Central memory CD8-positive, alpha-beta T cell (primary cell): ENCODE measurements around the gene KIAA1755.
"Not testable (repeated sequence)": the region's sequence is repeated elsewhere in the genome, so short reads cannot be mapped to it uniquely, and the experiment has no call there.

Source experiments
- ATAC-seq: fragments of 150-1000 bp; cut with Tn5 transposase; replicated peaks from 2 replicates; pipeline ENCODE4 v1.10.0; 2022; ENCODE audit warnings: mild to moderate bottlenecking, moderate FRiP score, moderate number of reproducible peaks; ENCODE audit not compliant: poor library complexity, severe bottlenecking; ENCODE audit errors: extremely low read depth
- DNase-seq, 2 donors: peaks; one replicate each; pipeline ENCODE4 v3.0.0; 2021; ENCODE audit warnings: low spot score in 2 of 2
- H3K27ac Mint-ChIP-seq: one replicate; pipeline ENCODE4 v1.8.0; 2022; ENCODE audit warnings: low read depth, mild to moderate bottlenecking, moderate library complexity, mixed read lengths
- H3K27me3 Mint-ChIP-seq: one replicate; pipeline ENCODE4 v1.8.0; 2022; ENCODE audit warnings: mixed read lengths
- H3K36me3 Mint-ChIP-seq: one replicate; pipeline ENCODE4 v1.8.0; 2022; ENCODE audit warnings: mild to moderate bottlenecking, moderate library complexity, mixed read lengths; ENCODE audit not compliant: insufficient read depth
- H3K4me1 Mint-ChIP-seq: one replicate; pipeline ENCODE4 v1.8.0; 2022; ENCODE audit warnings: mixed read lengths
- H3K4me3 Mint-ChIP-seq: one replicate; pipeline ENCODE4 v1.8.0; 2022; ENCODE audit warnings: mild to moderate bottlenecking, moderate library complexity, mixed read lengths
- H3K9me3 Mint-ChIP-seq: one replicate; pipeline ENCODE4 v1.8.0; 2022; ENCODE audit warnings: mixed read lengths

The KIAA1755 gene

DNA sequence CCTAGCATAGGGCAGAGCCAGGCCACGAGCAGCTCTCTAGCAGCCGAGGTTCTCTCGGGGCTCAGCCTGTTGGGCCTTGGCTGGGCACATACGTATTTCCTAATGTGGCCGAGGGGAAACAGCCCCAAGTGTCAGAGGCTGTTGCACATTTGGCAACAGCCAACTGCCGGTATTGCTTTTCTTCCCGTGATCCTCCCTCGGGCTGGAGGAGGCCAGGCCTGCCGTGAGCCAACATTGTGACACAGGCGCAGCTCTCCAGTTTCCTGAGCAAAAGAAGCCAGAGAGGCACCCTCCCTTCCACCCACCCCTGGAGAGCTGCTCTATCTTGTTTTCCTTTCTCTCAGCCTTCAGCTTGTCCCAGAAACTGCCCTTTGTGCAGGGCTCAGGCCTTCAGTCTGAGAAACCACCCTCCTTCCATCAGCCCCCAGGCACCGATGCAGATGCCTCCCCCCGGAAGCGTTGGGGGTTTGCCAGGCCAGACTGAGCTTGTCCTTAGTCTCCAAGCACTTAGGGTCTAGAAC, 38.3 kb upstream of the KIAA1755 start:
- peaks cover 66% of the 10 kb centered on the region for H3K27me3 Mint-ChIP-seq
- peaks cover 3% of the 10 kb centered on the region for H3K4me1 Mint-ChIP-seq
- ATAC-seq (no peak), DNase-seq (no peak)
- no peak overlapping the region for H3K4me3 Mint-ChIP-seq
- no peak overlapping the region for H3K27ac Mint-ChIP-seq
- H3K9me3 Mint-ChIP-seq = no peaks in the 10 kb centered on the region
- no peaks in the 10 kb centered on the region for H3K36me3 Mint-ChIP-seq

- no peak overlapping the region for H3K27ac Mint-ChIP-seq
- ATAC-seq = no peak
- no peaks in the 10 kb centered on the region for H3K4me1 Mint-ChIP-seq
- DNase-seq = no peak
- H3K27me3 Mint-ChIP-seq = peaks cover 66% of the 10 kb centered on the region
- H3K36me3 Mint-ChIP-seq = no peaks in the 10 kb centered on the region
- H3K9me3 Mint-ChIP-seq = no peaks in the 10 kb centered on the region
- no peak overlapping the region for H3K4me3 Mint-ChIP-seq
Observed at GRCh38 chr20:38297916-38298674, 37.6 kb upstream of the KIAA1755 start.

- H3K4me3 Mint-ChIP-seq = no peak overlapping the region
Observed at GRCh38 chr20:38296433-38296832, 35.9 kb upstream of the KIAA1755 start.

DNA sequence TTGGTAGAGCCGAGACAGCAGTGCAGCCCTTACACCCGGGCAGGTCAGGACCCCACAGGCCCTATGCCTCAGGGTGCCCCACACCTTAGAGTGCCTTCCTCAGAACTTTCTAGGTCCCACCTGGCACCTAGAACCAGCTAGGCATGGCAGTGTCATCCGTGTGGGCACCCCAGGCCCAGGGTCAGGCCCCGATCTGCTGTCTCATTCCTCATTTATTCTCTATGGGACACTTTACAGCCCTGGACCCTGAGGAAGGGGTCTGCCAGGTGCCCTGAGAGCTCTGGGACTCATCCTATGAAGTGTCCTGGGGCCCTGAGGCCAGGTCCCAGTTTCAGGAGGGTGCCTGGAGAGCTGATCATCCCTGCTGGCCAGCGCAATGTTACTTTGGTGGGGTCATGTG, 35.3 kb upstream of the KIAA1755 start:
- Mint-ChIP-seq H3K36me3 (no peaks in the 10 kb centered on the region), H3K4me3 (no peak overlapping the region), H3K4me1 (no peaks in the 10 kb centered on the region), H3K27ac (no peak overlapping the region), H3K9me3 (no peaks in the 10 kb centered on the region), H3K27me3 (peaks cover 66% of the 10 kb centered on the region)
- no peak for ATAC-seq
- no peak for DNase-seq

More at GRCh38 chr20:38296433-38296832, 35.9 kb upstream of the KIAA1755 start:
- Mint-ChIP-seq H3K36me3 (no peaks in the 10 kb centered on the region), H3K4me1 (no peaks in the 10 kb centered on the region), H3K27ac (no peak overlapping the region), H3K9me3 (no peaks in the 10 kb centered on the region), H3K27me3 (peaks cover 66% of the 10 kb centered on the region)
- ATAC-seq (no peak), DNase-seq (no peak)

DNA sequence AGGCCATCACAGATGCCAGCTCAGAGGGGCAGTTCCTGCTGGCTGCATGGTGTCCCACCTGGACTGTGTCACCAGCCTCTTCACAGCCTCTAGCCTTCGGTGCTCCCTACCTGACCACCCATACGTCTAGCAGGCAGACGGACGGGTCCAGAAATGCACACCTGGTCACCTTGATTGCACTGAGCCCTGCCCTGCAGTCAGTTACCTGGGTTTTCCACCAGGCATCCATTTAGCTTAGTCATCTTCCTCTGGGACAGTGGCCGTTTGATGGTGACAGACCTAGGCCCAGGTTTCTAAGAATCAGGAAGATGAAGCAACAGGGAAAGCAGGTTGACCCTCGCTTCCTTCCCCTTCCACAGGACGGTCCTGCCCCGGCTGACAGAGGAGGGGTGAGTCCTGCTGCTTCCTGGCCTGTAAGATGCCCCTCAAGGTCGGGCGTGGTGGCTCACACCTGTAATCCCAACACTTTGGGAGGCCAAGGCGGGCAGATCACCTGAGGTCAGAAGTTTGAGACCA, 33.6 kb upstream of the KIAA1755 start:
- ATAC-seq = no peak
- Mint-ChIP-seq H3K27ac (no peak overlapping the region), H3K9me3 (no peaks in the 10 kb centered on the region), H3K27me3 (peaks cover 65% of the 10 kb centered on the region), H3K4me3 (no peak overlapping the region), H3K36me3 (no peaks in the 10 kb centered on the region), H3K4me1 (no peaks in the 10 kb centered on the region)
- no peak for DNase-seq

DNA sequence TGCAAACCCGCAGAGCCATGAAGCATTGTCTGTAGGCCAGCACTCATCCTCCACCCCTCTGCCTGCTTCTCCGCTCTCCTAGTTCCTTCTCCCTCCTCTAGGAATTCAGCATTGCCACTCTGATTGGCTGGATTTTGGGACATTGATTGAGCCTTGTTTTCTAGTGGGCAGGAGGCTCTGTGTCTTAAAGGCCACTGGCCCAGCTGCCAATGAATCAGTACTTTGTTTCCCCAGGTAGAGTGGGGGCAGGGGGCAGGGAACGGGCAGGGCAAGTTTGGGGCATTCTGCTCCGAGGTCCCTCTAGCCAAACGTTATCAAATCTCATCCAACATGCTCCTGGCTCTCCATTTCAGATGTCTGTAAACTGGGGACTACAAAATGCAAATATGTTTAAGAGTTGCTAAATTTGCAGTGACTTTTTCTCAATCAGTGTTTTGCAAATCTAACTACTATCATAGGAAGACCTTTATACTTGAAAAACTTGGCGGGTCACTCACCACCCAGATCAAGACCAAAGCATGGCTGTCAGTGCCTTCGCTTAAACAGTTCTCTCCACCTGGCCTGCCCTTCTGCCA, 33.0 kb upstream of the KIAA1755 start:
- no peaks in the 10 kb centered on the region for H3K9me3 Mint-ChIP-seq
- H3K36me3 Mint-ChIP-seq = no peaks in the 10 kb centered on the region
- no peak overlapping the region for H3K4me3 Mint-ChIP-seq
- H3K27ac Mint-ChIP-seq = no peak overlapping the region
- ATAC-seq (no peak), DNase-seq (no peak)
- peaks cover 71% of the 10 kb centered on the region for H3K27me3 Mint-ChIP-seq
- no peaks in the 10 kb centered on the region for H3K4me1 Mint-ChIP-seq

DNA sequence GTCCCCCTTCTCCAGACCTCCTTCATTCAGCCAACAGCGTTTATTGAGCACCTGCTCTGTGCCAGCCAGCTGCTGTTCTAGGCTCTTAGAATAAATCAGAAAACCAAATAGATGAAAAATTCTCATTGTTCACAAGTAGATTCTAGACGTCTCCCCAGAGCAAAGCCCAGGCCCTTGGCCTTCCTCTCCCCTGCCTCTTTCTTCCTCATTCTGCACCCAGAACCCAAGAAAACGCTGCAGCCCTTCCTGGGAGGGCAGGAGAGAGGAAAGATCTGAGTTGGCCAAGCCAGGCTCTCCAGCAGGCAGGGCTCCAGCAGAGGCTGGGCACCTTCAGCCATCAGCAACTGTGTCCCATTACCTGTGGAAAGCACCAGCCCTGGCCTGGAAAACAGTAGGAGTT, 31.4 kb upstream of the KIAA1755 start:
- no peak for ATAC-seq
- no peak for DNase-seq
- no peaks in the 10 kb centered on the region for H3K36me3 Mint-ChIP-seq
- no peaks in the 10 kb centered on the region for H3K9me3 Mint-ChIP-seq
- H3K27ac Mint-ChIP-seq = no peak overlapping the region
- peaks cover 87% of the 10 kb centered on the region for H3K27me3 Mint-ChIP-seq
- no peaks in the 10 kb centered on the region for H3K4me1 Mint-ChIP-seq
- no peak overlapping the region for H3K4me3 Mint-ChIP-seq

- DNase-seq (no peak), ATAC-seq (no peak)
- Mint-ChIP-seq H3K4me3 (no peak overlapping the region), H3K27me3 (peaks cover 90% of the 10 kb centered on the region), H3K4me1 (no peaks in the 10 kb centered on the region), H3K36me3 (no peaks in the 10 kb centered on the region), H3K27ac (no peak overlapping the region), H3K9me3 (no peaks in the 10 kb centered on the region)
Observed at GRCh38 chr20:38290829-38291814, 30.6 kb upstream of the KIAA1755 start.

DNA sequence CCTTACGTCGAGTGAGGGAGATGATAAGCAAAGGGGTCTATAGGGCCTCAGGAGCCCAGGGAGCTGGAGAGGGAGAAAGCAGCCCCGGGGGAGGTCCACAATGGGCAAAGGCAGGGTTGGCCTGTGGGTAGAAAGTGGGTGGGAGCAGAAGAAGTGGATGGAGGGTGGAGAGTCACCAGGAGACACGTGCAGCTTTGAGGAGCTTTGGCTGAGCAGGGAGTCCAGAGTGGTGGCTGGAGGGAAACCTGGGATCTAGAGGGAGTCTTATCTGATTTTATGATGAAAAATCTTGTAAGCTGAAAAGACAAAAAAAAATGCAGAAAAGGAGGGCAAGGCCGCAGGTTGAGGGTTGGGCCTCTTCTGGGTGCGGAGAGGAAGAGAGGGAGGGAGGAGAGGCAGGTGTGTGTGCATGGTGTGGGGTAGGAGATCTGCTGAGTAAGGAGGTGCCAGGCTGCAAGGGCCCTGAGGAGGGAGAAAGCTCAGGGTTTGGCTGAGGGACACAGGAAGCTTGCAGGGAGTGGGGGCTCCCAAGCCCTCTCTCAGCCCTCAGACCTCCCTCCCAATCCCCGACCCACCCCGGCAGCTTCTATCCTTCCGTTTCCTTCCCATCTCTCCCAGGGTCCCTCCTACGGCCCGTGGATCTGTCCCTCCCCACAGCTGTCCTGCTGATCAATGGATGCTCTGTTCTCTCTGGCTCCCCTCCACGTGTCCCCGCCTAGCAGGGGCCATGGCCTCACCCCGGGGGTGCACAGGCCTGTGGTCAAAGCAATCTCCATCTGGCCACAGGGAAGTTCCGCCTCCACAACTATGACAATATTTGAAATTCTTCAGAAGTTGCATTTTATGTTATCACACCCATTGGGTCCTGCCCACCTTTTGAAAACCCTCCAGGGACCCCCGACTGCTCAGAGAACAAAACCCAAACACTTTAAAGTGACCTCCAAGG, 26.3 kb upstream of the KIAA1755 start:
- no peak for ATAC-seq
- H3K27me3 Mint-ChIP-seq = peaks cover 54% of the 10 kb centered on the region
- H3K4me3 Mint-ChIP-seq = no peak overlapping the region
- no peaks in the 10 kb centered on the region for H3K36me3 Mint-ChIP-seq
- no peaks in the 10 kb centered on the region for H3K4me1 Mint-ChIP-seq
- no peaks in the 10 kb centered on the region for H3K9me3 Mint-ChIP-seq
- no peak overlapping the region for H3K27ac Mint-ChIP-seq
- DNase-seq = no peak

DNA sequence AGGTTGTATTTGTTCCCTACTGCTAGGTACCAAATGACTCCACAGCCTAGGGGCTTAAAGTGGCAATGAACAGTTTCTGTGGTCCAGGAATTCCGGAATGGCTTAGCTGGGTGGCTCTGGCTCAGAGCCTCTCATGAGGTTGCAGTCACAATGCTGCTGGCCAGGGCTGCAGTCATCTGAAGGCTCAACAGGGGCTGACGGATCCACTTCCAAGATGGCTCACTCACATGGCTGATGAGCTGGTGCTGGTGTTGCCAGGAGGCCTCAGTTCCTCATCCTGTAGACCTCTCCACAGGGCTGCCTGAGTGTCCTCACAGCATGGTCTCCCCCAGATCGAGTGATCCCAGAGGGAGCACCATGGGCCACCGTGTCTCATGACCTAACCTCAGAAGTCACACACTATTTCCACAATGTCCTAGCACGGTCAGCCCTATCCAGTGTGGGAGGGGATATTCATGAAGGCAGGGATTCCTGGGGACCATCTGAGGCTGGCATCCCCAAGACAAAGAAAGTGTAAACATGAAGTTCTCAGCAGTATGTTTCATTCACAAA, 24.4 kb upstream of the KIAA1755 start:
- Mint-ChIP-seq H3K4me1 (no peaks in the 10 kb centered on the region), H3K4me3 (no peak overlapping the region), H3K27ac (no peak overlapping the region), H3K36me3 (no peaks in the 10 kb centered on the region), H3K27me3 (peaks cover 41% of the 10 kb centered on the region), H3K9me3 (no peaks in the 10 kb centered on the region)
- no peak for ATAC-seq
- no peak for DNase-seq

- H3K9me3 Mint-ChIP-seq, H3K4me1 Mint-ChIP-seq, H3K27ac Mint-ChIP-seq, ATAC-seq, H3K4me3 Mint-ChIP-seq, DNase-seq, H3K36me3 Mint-ChIP-seq: not testable (repeated sequence)
- peaks cover 37% of the 10 kb centered on the region for H3K27me3 Mint-ChIP-seq
Observed at GRCh38 chr20:38284066-38284650, 23.6 kb upstream of the KIAA1755 start.
